NB4 (cell line): Measurements from ENCODE around the gene SHISA4.

ENCODE experiments used
- MYC ChIP-seq: IDR thresholded peaks from 2 replicates; pipeline ENCODE4 v1.6.1; 2011; ENCODE audit warnings: low read depth, low read length
- POLR2A ChIP-seq: IDR thresholded peaks from 2 replicates; pipeline ENCODE4 v1.6.1; 2011; ENCODE audit warnings: mild to moderate bottlenecking; ENCODE audit not compliant: insufficient read length; ENCODE audit errors: extremely low read depth
- TF ChIP-seq, protein P1 (sequence below): IDR thresholded peaks from one replicate; pipeline ENCODE4 v1.5.1; 2012; ENCODE audit warnings: low read depth, low read length
- TF ChIP-seq, protein P2 (sequence below): IDR thresholded peaks from 2 replicates; pipeline ENCODE4 v1.6.1; 2011; ENCODE audit warnings: low read depth, low read length

DNA sequence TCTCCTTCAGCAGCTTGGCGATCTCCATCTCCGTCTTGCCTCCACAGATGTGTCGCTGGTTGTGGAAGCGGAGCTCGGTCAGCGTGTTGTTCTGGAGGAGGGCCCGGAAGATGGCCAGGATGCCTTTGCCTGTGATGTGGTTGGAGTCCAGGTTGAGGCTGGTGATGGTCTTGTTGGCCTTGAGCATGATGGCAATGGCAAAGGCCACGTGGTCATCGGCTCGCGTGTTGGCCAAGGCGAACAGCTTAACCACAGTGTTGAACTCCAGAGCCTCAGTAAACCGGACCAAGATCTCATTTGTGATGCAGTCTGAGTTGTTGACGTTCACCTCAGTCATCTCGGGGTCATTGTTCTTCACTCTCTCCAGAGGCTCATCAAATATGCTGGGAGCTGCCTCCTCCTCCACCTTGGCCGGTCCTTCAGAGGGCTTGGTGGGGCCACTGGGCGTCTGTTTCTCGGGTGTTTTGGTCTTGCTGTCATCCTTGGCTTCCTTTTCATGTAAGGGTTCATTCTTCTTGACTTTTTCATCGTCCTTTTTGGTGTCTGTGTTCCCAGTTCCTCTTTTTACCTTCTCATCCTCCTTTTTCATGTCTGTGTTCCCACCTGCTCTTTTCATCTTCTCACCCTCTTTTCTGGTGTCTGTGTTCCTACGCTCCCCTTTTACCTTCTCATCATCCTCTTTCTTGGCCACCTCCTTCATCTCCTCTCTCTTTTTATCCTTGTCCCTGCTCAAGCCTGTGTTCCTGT lies 11.2 kb downstream of the SHISA4 start:
- TF ChIP-seq, protein P1, sequence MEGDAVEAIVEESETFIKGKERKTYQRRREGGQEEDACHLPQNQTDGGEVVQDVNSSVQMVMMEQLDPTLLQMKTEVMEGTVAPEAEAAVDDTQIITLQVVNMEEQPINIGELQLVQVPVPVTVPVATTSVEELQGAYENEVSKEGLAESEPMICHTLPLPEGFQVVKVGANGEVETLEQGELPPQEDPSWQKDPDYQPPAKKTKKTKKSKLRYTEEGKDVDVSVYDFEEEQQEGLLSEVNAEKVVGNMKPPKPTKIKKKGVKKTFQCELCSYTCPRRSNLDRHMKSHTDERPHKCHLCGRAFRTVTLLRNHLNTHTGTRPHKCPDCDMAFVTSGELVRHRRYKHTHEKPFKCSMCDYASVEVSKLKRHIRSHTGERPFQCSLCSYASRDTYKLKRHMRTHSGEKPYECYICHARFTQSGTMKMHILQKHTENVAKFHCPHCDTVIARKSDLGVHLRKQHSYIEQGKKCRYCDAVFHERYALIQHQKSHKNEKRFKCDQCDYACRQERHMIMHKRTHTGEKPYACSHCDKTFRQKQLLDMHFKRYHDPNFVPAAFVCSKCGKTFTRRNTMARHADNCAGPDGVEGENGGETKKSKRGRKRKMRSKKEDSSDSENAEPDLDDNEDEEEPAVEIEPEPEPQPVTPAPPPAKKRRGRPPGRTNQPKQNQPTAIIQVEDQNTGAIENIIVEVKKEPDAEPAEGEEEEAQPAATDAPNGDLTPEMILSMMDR: no peak
- no peak for TF ChIP-seq MYC
- TF ChIP-seq, protein P2, sequence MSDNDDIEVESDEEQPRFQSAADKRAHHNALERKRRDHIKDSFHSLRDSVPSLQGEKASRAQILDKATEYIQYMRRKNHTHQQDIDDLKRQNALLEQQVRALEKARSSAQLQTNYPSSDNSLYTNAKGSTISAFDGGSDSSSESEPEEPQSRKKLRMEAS: no peak
- TF ChIP-seq POLR2A: no peak
